DND-41 (cell line): ENCODE results near the gene ANGEL2.

Experiments
- ATAC-seq: fragments of 200-7000 bp; cut with Tn5 transposase; 3 replicates; pipeline ENCODE4 v1.9.1; 2021; ENCODE audit warnings: low read depth; ENCODE audit not compliant: insufficient read depth
- DNase-seq: peaks from one replicate; pipeline ENCODE4 v3.0.0-alpha.2; 2020
- H2AFZ ChIP-seq: 2 replicates; pipeline ENCODE4 v1.6.0; 2012; ENCODE audit warnings: low read depth, low read length
- H3K27ac ChIP-seq: 2 replicates; pipeline ENCODE4 v1.5.1; 2012; ENCODE audit warnings: low read length, inconsistent platforms
- H3K27me3 ChIP-seq: fragments of 200-600 bp; sonication (generic); 2 replicates; pipeline ENCODE4 v1.6.0; 2012; ENCODE audit warnings: low read length, mild to moderate bottlenecking, inconsistent platforms; ENCODE audit not compliant: insufficient read depth, poor library complexity
- H3K36me3 ChIP-seq: 2 replicates; pipeline ENCODE4 v1.5.1; 2012; ENCODE audit warnings: low read length, inconsistent platforms; ENCODE audit not compliant: insufficient read depth
- H3K4me1 ChIP-seq: 2 replicates; pipeline ENCODE4 v1.5.1; 2012; ENCODE audit warnings: mild to moderate bottlenecking, low read length; ENCODE audit not compliant: insufficient read depth
- H3K4me2 ChIP-seq: 2 replicates; pipeline ENCODE4 v1.6.0; 2012; ENCODE audit warnings: mild to moderate bottlenecking, moderate library complexity, low read length, inconsistent platforms; ENCODE audit not compliant: insufficient read depth
- H3K4me3 ChIP-seq, 2 experiments: fragments of 200-600 bp in 1 of 2; shearing (Covaris generic) in 1 of 2; 2 replicates each; pipeline ENCODE4 v1.5.1; 2012 to 2016; ENCODE audit warnings: inconsistent platforms in 2 of 2, low read length in 2 of 2, mild to moderate bottlenecking in 2 of 2, low read depth in 1 of 2, moderate library complexity in 1 of 2
- H3K79me2 ChIP-seq: 2 replicates; pipeline ENCODE4 v1.6.0; 2012; ENCODE audit warnings: low read length, inconsistent platforms; ENCODE audit not compliant: insufficient read depth
- H3K9ac ChIP-seq: 2 replicates; pipeline ENCODE4 v1.6.0; 2012; ENCODE audit warnings: low read depth, mild to moderate bottlenecking, inconsistent platforms, low read length, moderate library complexity
- H3K9me3 ChIP-seq: 2 replicates; pipeline ENCODE4 v1.5.1; 2012; ENCODE audit warnings: low read length, moderate library complexity, mild to moderate bottlenecking, inconsistent platforms; ENCODE audit not compliant: insufficient read depth, severe bottlenecking
- H4K20me1 ChIP-seq: 2 replicates; pipeline ENCODE4 v1.6.0; 2012; ENCODE audit warnings: low read length; ENCODE audit not compliant: insufficient read depth
- EZH2 ChIP-seq: IDR thresholded peaks from 3 replicates; pipeline ENCODE4 v1.6.1; 2012; ENCODE audit warnings: borderline replicate concordance, low read depth, mild to moderate bottlenecking, moderate library complexity, low read length, inconsistent platforms; ENCODE audit not compliant: severe bottlenecking
- TF ChIP-seq, protein P1 (sequence below): IDR thresholded peaks from 2 replicates; pipeline ENCODE4 v1.5.1; 2012; ENCODE audit warnings: borderline replicate concordance, low read length, moderate library complexity, mild to moderate bottlenecking; ENCODE audit not compliant: poor library complexity, severe bottlenecking; ENCODE audit errors: extremely low read depth

The ANGEL2 gene

GRCh38 chr1:212981571-212982328 is 33.9 kb downstream of the ANGEL2 start:
- H4K20me1 ChIP-seq: no peaks in the 10 kb centered on the region
- no peak overlapping the region for H3K4me2 ChIP-seq
- no peak overlapping the region for H3K9ac ChIP-seq
- no peak overlapping the region for H3K4me3 ChIP-seq
- H3K27ac ChIP-seq: no peak overlapping the region
- H3K27me3 ChIP-seq: no peaks in the 10 kb centered on the region
- TF ChIP-seq EZH2: no peak
- TF ChIP-seq, protein P1, sequence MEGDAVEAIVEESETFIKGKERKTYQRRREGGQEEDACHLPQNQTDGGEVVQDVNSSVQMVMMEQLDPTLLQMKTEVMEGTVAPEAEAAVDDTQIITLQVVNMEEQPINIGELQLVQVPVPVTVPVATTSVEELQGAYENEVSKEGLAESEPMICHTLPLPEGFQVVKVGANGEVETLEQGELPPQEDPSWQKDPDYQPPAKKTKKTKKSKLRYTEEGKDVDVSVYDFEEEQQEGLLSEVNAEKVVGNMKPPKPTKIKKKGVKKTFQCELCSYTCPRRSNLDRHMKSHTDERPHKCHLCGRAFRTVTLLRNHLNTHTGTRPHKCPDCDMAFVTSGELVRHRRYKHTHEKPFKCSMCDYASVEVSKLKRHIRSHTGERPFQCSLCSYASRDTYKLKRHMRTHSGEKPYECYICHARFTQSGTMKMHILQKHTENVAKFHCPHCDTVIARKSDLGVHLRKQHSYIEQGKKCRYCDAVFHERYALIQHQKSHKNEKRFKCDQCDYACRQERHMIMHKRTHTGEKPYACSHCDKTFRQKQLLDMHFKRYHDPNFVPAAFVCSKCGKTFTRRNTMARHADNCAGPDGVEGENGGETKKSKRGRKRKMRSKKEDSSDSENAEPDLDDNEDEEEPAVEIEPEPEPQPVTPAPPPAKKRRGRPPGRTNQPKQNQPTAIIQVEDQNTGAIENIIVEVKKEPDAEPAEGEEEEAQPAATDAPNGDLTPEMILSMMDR: no peak
- H3K79me2 ChIP-seq: no peaks in the 10 kb centered on the region
- no peaks in the 10 kb centered on the region for H3K9me3 ChIP-seq
- no peaks in the 10 kb centered on the region for H3K36me3 ChIP-seq
- H3K4me1 ChIP-seq: no peaks in the 10 kb centered on the region
- DNase-seq: peak; percentile 19
- ATAC-seq: peak; percentile 78
- H2AFZ ChIP-seq: no peak overlapping the region

- no peak overlapping the region for H3K27ac ChIP-seq
These were observed 34.6 kb downstream of the ANGEL2 start for GRCh38 chr1:212981025-212981495.

DNA sequence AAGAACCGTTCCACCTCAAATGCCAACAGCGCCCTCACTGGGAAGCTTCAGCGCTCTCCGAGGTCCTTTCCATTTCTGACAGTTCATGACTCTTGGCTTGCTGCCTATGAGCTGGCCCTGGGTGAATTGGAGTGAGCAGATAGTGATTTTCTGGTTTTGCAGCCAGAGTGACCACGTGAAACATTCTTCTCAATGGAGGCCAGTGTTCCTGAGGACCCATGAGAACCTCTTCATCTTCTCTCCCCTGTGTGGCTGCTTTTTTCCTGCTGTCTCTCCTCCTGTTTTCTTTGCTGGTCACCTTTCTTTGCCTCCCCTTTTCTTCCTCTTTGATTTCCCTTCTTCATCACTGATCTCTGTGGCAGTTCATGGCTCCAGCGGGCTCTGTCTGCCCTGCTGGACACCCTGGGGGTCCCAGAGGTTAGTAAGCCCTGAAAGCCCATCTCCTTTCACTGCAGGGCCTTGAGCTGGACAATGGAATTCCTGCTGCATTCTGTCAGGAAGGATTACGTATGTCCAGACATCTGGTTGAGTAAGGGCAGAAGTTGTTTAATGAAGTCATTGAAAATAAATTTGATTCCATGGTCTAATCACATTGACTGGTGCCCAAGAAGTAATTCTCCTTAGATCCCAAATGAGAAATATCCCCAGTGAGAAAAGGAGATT is 35.4 kb downstream of the ANGEL2 start:
- no peak overlapping the region for H3K27ac ChIP-seq
- H3K4me2 ChIP-seq: no peak overlapping the region
- TF ChIP-seq EZH2: no peak
- TF ChIP-seq, protein P1: peak; percentile 11
- H3K36me3 ChIP-seq: no peaks in the 10 kb centered on the region
- ATAC-seq (no peak), DNase-seq (no peak)
- no peaks in the 10 kb centered on the region for H3K9me3 ChIP-seq
- no peaks in the 10 kb centered on the region for H3K4me1 ChIP-seq
- no peak overlapping the region for H2AFZ ChIP-seq
- no peak overlapping the region for H3K4me3 ChIP-seq
- no peaks in the 10 kb centered on the region for H3K79me2 ChIP-seq
- H3K27me3 ChIP-seq: no peaks in the 10 kb centered on the region
- H4K20me1 ChIP-seq: no peaks in the 10 kb centered on the region
- H3K9ac ChIP-seq: no peak overlapping the region

More at GRCh38 chr1:212981025-212981495, 34.6 kb downstream of the ANGEL2 start:
- no peaks in the 10 kb centered on the region for H3K79me2 ChIP-seq
- no peak overlapping the region for H3K4me3 ChIP-seq
- no peak for DNase-seq
- H4K20me1 ChIP-seq: no peaks in the 10 kb centered on the region
- no peaks in the 10 kb centered on the region for H3K4me1 ChIP-seq
- no peaks in the 10 kb centered on the region for H3K36me3 ChIP-seq
- no peak overlapping the region for H3K4me2 ChIP-seq
- ATAC-seq: no peak
- H3K9me3 ChIP-seq: no peaks in the 10 kb centered on the region
- H3K27me3 ChIP-seq: no peaks in the 10 kb centered on the region
- no peak overlapping the region for H2AFZ ChIP-seq
- TF ChIP-seq EZH2: no peak
- TF ChIP-seq, protein P1: no peak
- H3K9ac ChIP-seq: no peak overlapping the region
